HepG2 (cell line): ENCODE measurements around the gene GALNTL6. TPM values are rescaled to one million over a fixed set of nuclear protein-coding genes. Genes with fewer than 3 reads are reported as not detected.

Experiments
- ATAC-seq: fragments of 200-7000 bp; cut with Tn5 transposase; 3 replicates; pipeline ENCODE4 v1.9.1; 2020; ENCODE audit warnings: mild to moderate bottlenecking, moderate library complexity
- BruUV-seq: library from RNA; stranded (reverse); fragments of 400-500 nt; replicated peaks from 2 replicates; lab custom pipeline; 2021; lab: Mats Ljungman, UMichigan
- CTCF ChIA-PET: fragments of 300-600 bp; formaldehyde crosslinking; extraction: SDS; loops from one replicate; lab custom pipeline; 2021; ENCODE audit warnings: low total read pairs, inconsistent platforms, low intra/inter-chr PET ratio; lab: Yijun Ruan, JAX
- POLR2A ChIA-PET: fragments of 350-600 bp; sonication (Branson Sonifier 250); formaldehyde crosslinking; loops from one replicate; lab custom pipeline; 2020; ENCODE audit warnings: antibody characterized with exemption, inconsistent platforms; lab: Yijun Ruan, JAX
- DNase-seq: peaks from one replicate; pipeline ENCODE4 v3.0.0-alpha.2; 2015; ENCODE audit warnings: low spot score
- FAIRE-seq: peaks from 3 replicates; lab custom pipeline; 2011; peaks lifted over from hg19 to GRCh38; lab: Jason Lieb, UNC
- H2AFZ ChIP-seq: one replicate; pipeline ENCODE4 v1.6.1; 2011; ENCODE audit warnings: low read length, inconsistent platforms
- H3K27ac ChIP-seq: fragments of 300-600 bp; 3 replicates; pipeline ENCODE4 v1.8.0; 2011; ENCODE audit warnings: mixed run types, mild to moderate bottlenecking, mixed read lengths, low read length, inconsistent platforms; ENCODE audit not compliant: insufficient read depth; ENCODE audit errors: extremely low read length
- H3K27me3 ChIP-seq, 2 experiments: fragments of 200-600 bp in 1 of 2; 2 replicates in 1 of 2; 3 replicates in 1 of 2; pipeline versions ENCODE4 v1.6.0 to v1.8.0; 2011; ENCODE audit warnings: low read length in 2 of 2, mild to moderate bottlenecking in 2 of 2, moderate library complexity in 2 of 2, inconsistent platforms in 1 of 2; ENCODE audit not compliant: insufficient read depth in 2 of 2, control insufficient read depth in 1 of 2
- H3K36me3 ChIP-seq, 2 experiments: fragments of 200-600 bp in 1 of 2; replicated peaks in 1 of 2; 2 replicates in 1 of 2; 3 replicates in 1 of 2; pipeline versions ENCODE4 v1.5.1 to v1.8.0; 2011; ENCODE audit warnings: low read length in 2 of 2, inconsistent platforms in 1 of 2; ENCODE audit not compliant: insufficient read depth in 2 of 2, control insufficient read depth in 1 of 2
- H3K4me1 ChIP-seq: 2 replicates; pipeline ENCODE4 v1.5.1; 2012; ENCODE audit warnings: low read length, inconsistent platforms; ENCODE audit not compliant: insufficient read depth
- H3K4me2 ChIP-seq: 2 replicates; pipeline ENCODE4 v1.6.0; 2011; ENCODE audit warnings: low read depth, low read length, inconsistent platforms
- H3K4me3 ChIP-seq, 3 experiments: fragments of 200-600 bp in 1 of 3; sonication (generic), shearing (Covaris generic) in 1 of 3; replicated peaks in 1 of 3; 2 replicates each; pipeline ENCODE4 v1.5.1; 2011 to 2016; ENCODE audit warnings: low read length in 3 of 3, inconsistent platforms in 2 of 3, low read depth in 2 of 3, mild to moderate bottlenecking in 2 of 3, control low read depth in 1 of 3, mixed read lengths in 1 of 3; ENCODE audit not compliant: insufficient read depth in 1 of 3
- H3K79me2 ChIP-seq: one replicate; pipeline ENCODE4 v1.6.1; 2011; ENCODE audit warnings: low read length, inconsistent platforms; ENCODE audit not compliant: insufficient read depth
- H3K9ac ChIP-seq: 2 replicates; pipeline ENCODE4 v1.6.0; 2011; ENCODE audit warnings: mild to moderate bottlenecking, low read depth, low read length, inconsistent platforms; ENCODE audit not compliant: insufficient read depth
- H3K9me3 ChIP-seq: 2 replicates; pipeline ENCODE4 v1.5.1; 2012; ENCODE audit warnings: mild to moderate bottlenecking, low read length
- H4K20me1 ChIP-seq: 2 replicates; pipeline ENCODE4 v1.6.0; 2011; ENCODE audit warnings: inconsistent platforms, mild to moderate bottlenecking, low read length, moderate library complexity; ENCODE audit not compliant: insufficient read depth
- ATF4 ChIP-seq, 2 experiments: fragments of 450-650 bp in 1 of 2; sonication (generic) in 1 of 2; formaldehyde crosslinking; IDR thresholded peaks; 2 replicates each; pipeline versions ENCODE4 v1.5.0 to v1.8.0; 2020 to 2022; ENCODE audit warnings: mild to moderate bottlenecking in 1 of 2, missing genetic modification reagents in 1 of 2
- FOXP4 ChIP-seq: sonication (generic); formaldehyde crosslinking; IDR thresholded peaks from 2 replicates; pipeline ENCODE4 v1.4.0; 2020; ENCODE audit warnings: missing genetic modification reagents
- NFKB2 ChIP-seq: sonication (generic); formaldehyde crosslinking; IDR thresholded peaks from 2 replicates; pipeline ENCODE4 v1.4.0; 2020; ENCODE audit warnings: missing genetic modification reagents, borderline replicate concordance
- PAXIP1 ChIP-seq: sonication (generic); formaldehyde crosslinking; conservative IDR thresholded peaks from 2 replicates; pipeline ENCODE4 v1.4.0; 2020; ENCODE audit warnings: mild to moderate bottlenecking, missing genetic modification reagents, moderate library complexity
- SALL1 ChIP-seq: sonication (generic); formaldehyde crosslinking; IDR thresholded peaks from 2 replicates; pipeline ENCODE4 v1.8.0; 2022; ENCODE audit warnings: mild to moderate bottlenecking, missing genetic modification reagents
- SNAPC5 ChIP-seq: sonication (generic); formaldehyde crosslinking; IDR thresholded peaks from 2 replicates; pipeline ENCODE4 v1.8.1; 2023; ENCODE audit warnings: mild to moderate bottlenecking, missing genetic modification reagents, borderline replicate concordance
- THAP8 ChIP-seq: sonication (generic); formaldehyde crosslinking; IDR thresholded peaks from 2 replicates; pipeline ENCODE4 v1.5.1; 2020; ENCODE audit warnings: missing genetic modification reagents, mild to moderate bottlenecking, borderline replicate concordance
- ZNF496 ChIP-seq: sonication (generic); formaldehyde crosslinking; IDR thresholded peaks from 2 replicates; pipeline ENCODE4 v1.8.1; 2023; ENCODE audit warnings: mild to moderate bottlenecking, moderate library complexity, missing genetic modification reagents; ENCODE audit not compliant: insufficient replicate concordance
- WGBS: methylation state at CpG from one replicate; pipeline ENCODE4 v1.1.6; 2017; ENCODE audit warnings: low lambda C conversion rate; 5-methylcytosine and 5-hydroxymethylcytosine counted together
- in situ Hi-C: cut with HindIII; loops from 2 replicates; pipeline ENCODE4 v1.10.0; 2017; ENCODE audit warnings: low pct_unique_long_range_greater_than_20kb; ENCODE audit not compliant: extremely low pct_ligation_motif_present
- intact Hi-C: fragments of 100-400 bp; cut with micrococcal nuclease; formaldehyde crosslinking; loops from one replicate; pipeline ENCODE4 v1.10.0; 2022; ENCODE audit not compliant: unreplicated experiment
- polyA plus RNA-seq, 8 experiments: library from polyadenylated mRNA; depleted of rRNA in 3 of 8; stranded (reverse) in 7 of 8; unstranded in 1 of 8; fragments of >200 nt; fragmentation: Illumina TruSeq in 4 of 8; extraction: Trizol in 4 of 8; gene quantifications; 2 replicates each; pipeline versions ENCODE4 v1.2.1 to v1.2.3, GENCODE V29; 2011 to 2016; ENCODE audit warnings: low read depth in 4 of 8, missing spikeins in 1 of 8, mixed read lengths in 1 of 8; ENCODE audit not compliant: insufficient read depth in 1 of 8
- total RNA-seq, 5 experiments: library from RNA; depleted of rRNA; stranded (reverse); fragments of >200 nt; fragmentation: Illumina TruSeq; extraction: Trizol; gene quantifications; 2 replicates each; pipeline ENCODE4 v1.2.3, GENCODE V29; 2016; ENCODE audit warnings: low read depth in 1 of 5

Gene GALNTL6
- total and polyA plus RNA-seq, 2 of the 13 experiments (the other 11 are each of a cell fraction or from before 2014, with no cell fraction given) = not detected

GRCh38 chr4:172857026-172857425 lies 1043.8 kb downstream of the GALNTL6 start:
- Histone ChIP-seq H2AFZ (no peak overlapping the region), H3K36me3 (no peaks in the 10 kb centered on the region), H4K20me1 (no peaks in the 10 kb centered on the region), H3K27ac (no peak overlapping the region), H3K9ac (no peak overlapping the region), H3K79me2 (no peaks in the 10 kb centered on the region), H3K4me2 (no peak overlapping the region), H3K4me3 (no peak overlapping the region), H3K27me3 (no peaks in the 10 kb centered on the region; a peak in 1 of 5 replicates), H3K9me3 (no peaks in the 10 kb centered on the region; the same call in 1 of the 2 replicates), H3K4me1 (no peaks in the 10 kb centered on the region)
- ATAC-seq (no peak), FAIRE-seq (no peak), DNase-seq (no peak)
- TF ChIP-seq SALL1 (CRISPR knock-in tag) (no peak), SNAPC5 (no peak), FOXP4 (CRISPR knock-in tag) (no peak), NFKB2 (no peak)
- 2% methylated on average over 5 of the region's 5 CpGs for WGBS
- in situ Hi-C loops = no loop called here
- BruUV-seq = no TSS peak
- CTCF ChIA-PET = no interaction called here
- intact Hi-C loops = no loop called here
- POLR2A ChIA-PET = no interaction called here

GRCh38 chr4:172858731-172859230 lies 1045.6 kb downstream of the GALNTL6 start:
- CTCF ChIA-PET = no interaction called here
- BruUV-seq = no TSS peak

More at GRCh38 chr4:172858731-172859230, 1045.6 kb downstream of the GALNTL6 start:
- intact Hi-C loops = no loop called here
- POLR2A ChIA-PET = no interaction called here
- no peak overlapping the region for H3K9ac ChIP-seq
- H3K27me3 ChIP-seq = no peaks in the 10 kb centered on the region; a peak in 1 of 5 replicates
- H3K27ac ChIP-seq = no peak overlapping the region
- H3K4me1 ChIP-seq = no peaks in the 10 kb centered on the region
- H3K36me3 ChIP-seq = no peaks in the 10 kb centered on the region
- peaks cover 13% of the 10 kb centered on the region for H3K9me3 ChIP-seq
- no peak overlapping the region for H3K4me2 ChIP-seq
- H3K79me2 ChIP-seq = no peaks in the 10 kb centered on the region
- no peak overlapping the region for H3K4me3 ChIP-seq
- no peaks in the 10 kb centered on the region for H4K20me1 ChIP-seq
- no peak for TF ChIP-seq ZNF496 (CRISPR knock-in tag)
- no peak for TF ChIP-seq THAP8 (CRISPR knock-in tag)
- no peak for TF ChIP-seq ATF4 (CRISPR knock-in tag; IDR thresholded peaks at IDR 0.05)
- no peak for TF ChIP-seq PAXIP1 (CRISPR knock-in tag)
- TF ChIP-seq, all 625 proteins: peak for 0
- ATAC-seq = no peak
- no peak overlapping the region for H2AFZ ChIP-seq
- 2% methylated on average over 3 of the region's 3 CpGs for WGBS
- in situ Hi-C loops = no loop called here
- no peak for FAIRE-seq
- no peak for DNase-seq
